Measurements from ENCODE around the gene SLC6A8. TPM values are rescaled to one million over a fixed set of nuclear protein-coding genes. Genes with fewer than 3 reads are reported as not detected.
"Not testable (repeated sequence)": the region's sequence is repeated elsewhere in the genome, so short reads cannot be mapped to it uniquely, and the experiment has no call there.

SLC6A8 gene
- total RNA-seq, 1 donor from 2014 or later = 144 TPM

GRCh38 chrX:153739754-153740486 is 52.2 kb downstream of the SLC6A8 start:
- intact Hi-C loops (cut with DNase I) = no loop called here
- no peak for DNase-seq (ENCODE audit: low spot score)

GRCh38 chrX:153740631-153741222 is 53.0 kb downstream of the SLC6A8 start:
- no peak for DNase-seq (ENCODE audit: low spot score)
- intact Hi-C loops (cut with DNase I) = no loop called here

GRCh38 chrX:153741446-153741845 is 53.7 kb downstream of the SLC6A8 start:
- intact Hi-C loops (cut with DNase I) = no loop called here
- DNase-seq (ENCODE audit: low spot score) = no peak

- intact Hi-C loops (cut with DNase I); DNase-seq (ENCODE audit: low spot score): not testable (repeated sequence)
Measured at GRCh38 chrX:153742111-153742510, 54.4 kb downstream of the SLC6A8 start.

- DNase-seq (ENCODE audit: low spot score) = peak; percentile 70
- intact Hi-C loops (cut with DNase I) = not testable (repeated sequence)
Measured at GRCh38 chrX:153742796-153743467, 55.2 kb downstream of the SLC6A8 start.

GRCh38 chrX:153743468-153744209 is 55.9 kb downstream of the SLC6A8 start:
- DNase-seq (ENCODE audit: low spot score); intact Hi-C loops (cut with DNase I): not testable (repeated sequence)

- DNase-seq (ENCODE audit: low spot score) = no peak
- intact Hi-C loops (cut with DNase I) = no loop called here
Measured at GRCh38 chrX:153744210-153745066, 56.7 kb downstream of the SLC6A8 start.

GRCh38 chrX:153745067-153745433 is 57.3 kb downstream of the SLC6A8 start:
- DNase-seq (ENCODE audit: low spot score) = not testable (repeated sequence)

More at GRCh38 chrX:153745067-153745433, 57.3 kb downstream of the SLC6A8 start:
- intact Hi-C loops (cut with DNase I) = not testable (repeated sequence)

Other genes starting within 250 kb of the SLC6A8 start
- gene TREX2, start 241.9 kb upstream of the SLC6A8 start, total RNA-seq = 0.19 TPM
- 13.4 TPM for gene HAUS7, start 217.3 kb upstream of the SLC6A8 start, total RNA-seq
- 175 TPM for gene BGN, start 192.9 kb upstream of the SLC6A8 start, total RNA-seq
- gene ATP2B3, start 170.3 kb upstream of the SLC6A8 start, total RNA-seq = 0.16 TPM
- gene CCNQ, start 88.8 kb upstream of the SLC6A8 start, total RNA-seq = 23.3 TPM
- not detected for gene DUSP9, start 40.7 kb upstream of the SLC6A8 start, total RNA-seq
- 7.6 TPM for gene PNCK, start 14.1 kb upstream of the SLC6A8 start, total RNA-seq
- gene BCAP31, start 36.5 kb downstream of the SLC6A8 start, total RNA-seq = 98.0 TPM
- gene ABCD1, start 36.9 kb downstream of the SLC6A8 start, total RNA-seq = 15.1 TPM
- 7.6 TPM for gene PLXNB3, start 76.3 kb downstream of the SLC6A8 start, total RNA-seq
- 54.7 TPM for gene SRPK3, start 93.1 kb downstream of the SLC6A8 start, total RNA-seq
- 68.5 TPM for gene IDH3G, start 106.4 kb downstream of the SLC6A8 start, total RNA-seq
- 140 TPM for gene SSR4, start 106.7 kb downstream of the SLC6A8 start, total RNA-seq
- 4.1 TPM for gene PDZD4, start 142.6 kb downstream of the SLC6A8 start, total RNA-seq
- 1.5 TPM for gene L1CAM, start 198.2 kb downstream of the SLC6A8 start, total RNA-seq
- 3.3 TPM for gene AVPR2, start 216.7 kb downstream of the SLC6A8 start, total RNA-seq
- 22.9 TPM for gene ARHGAP4, start 238.3 kb downstream of the SLC6A8 start, total RNA-seq
- gene NAA10, start 247.1 kb downstream of the SLC6A8 start, total RNA-seq = 87.2 TPM

Measured in cardiac septum (tissue), 1 donor.